HepG2 (cell line): ENCODE data around the gene ARL6IP4. TPM values are rescaled to one million over a fixed set of nuclear protein-coding genes. Genes with fewer than 3 reads are reported as not detected.

Experiments
- ARNT2 ChIP-seq: sonication (generic); formaldehyde crosslinking; IDR thresholded peaks from 2 replicates; pipeline ENCODE4 v1.8.0; 2022; ENCODE audit warnings: mild to moderate bottlenecking, low read depth, missing genetic modification reagents, moderate library complexity
- CBX1 ChIP-seq: IDR thresholded peaks from one replicate; pipeline ENCODE4 v1.6.1; 2016; ENCODE audit warnings: antibody characterized with exemption, low read depth
- DPF2 ChIP-seq: sonication (generic); formaldehyde crosslinking; IDR thresholded peaks from 2 replicates; pipeline ENCODE4 v1.4.0; 2020; ENCODE audit warnings: mild to moderate bottlenecking, low read depth, missing genetic modification reagents, borderline replicate concordance
- E2F5 ChIP-seq: sonication (generic); formaldehyde crosslinking; conservative IDR thresholded peaks from 2 replicates; pipeline ENCODE4 v1.4.0; 2020; ENCODE audit warnings: missing genetic modification reagents
- HMG20B ChIP-seq: conservative IDR thresholded peaks from 2 replicates; pipeline ENCODE4 v1.6.1; 2016; ENCODE audit warnings: missing genetic modification reagents, missing compliant biosample characterization
- KDM3A ChIP-seq: IDR thresholded peaks from 2 replicates; pipeline ENCODE4 v1.6.1; 2018; ENCODE audit warnings: low read depth, missing compliant biosample characterization
- MIER3 ChIP-seq: IDR thresholded peaks from 2 replicates; pipeline ENCODE4 v1.6.1; 2016; ENCODE audit warnings: missing compliant biosample characterization, borderline replicate concordance
- PHB2 ChIP-seq: fragments of 450-650 bp; IDR thresholded peaks from 2 replicates; pipeline ENCODE4 v1.6.1; 2018; ENCODE audit not compliant: partially characterized antibody
- POLR2AphosphoS2 ChIP-seq: IDR thresholded peaks from 2 replicates; pipeline ENCODE4 v1.6.1; 2011; ENCODE audit warnings: low read depth, low read length, improper control_type of control experiment
- REPIN1 ChIP-seq: sonication (generic); formaldehyde crosslinking; IDR thresholded peaks from 2 replicates; pipeline ENCODE4 v1.8.0; 2022; ENCODE audit warnings: missing genetic modification reagents, low read depth, mild to moderate bottlenecking, borderline replicate concordance
- SALL1 ChIP-seq: sonication (generic); formaldehyde crosslinking; IDR thresholded peaks from 2 replicates; pipeline ENCODE4 v1.8.0; 2022; ENCODE audit warnings: mild to moderate bottlenecking, missing genetic modification reagents
- STAG1 ChIP-seq: sonication (generic); formaldehyde crosslinking; IDR thresholded peaks from 2 replicates; pipeline ENCODE4 v1.4.0; 2020; ENCODE audit warnings: missing genetic modification reagents
- ZBTB4 ChIP-seq: sonication (generic); formaldehyde crosslinking; IDR thresholded peaks from 2 replicates; pipeline ENCODE4 v1.4.0; 2020; ENCODE audit warnings: missing genetic modification reagents, mild to moderate bottlenecking, borderline replicate concordance
- ZBTB7A ChIP-seq: sonication (generic); formaldehyde crosslinking; IDR thresholded peaks from 2 replicates; pipeline ENCODE4 v1.8.0; 2022; ENCODE audit warnings: mild to moderate bottlenecking, missing genetic modification reagents
- ZFP91 ChIP-seq: sonication (generic); formaldehyde crosslinking; IDR thresholded peaks from 2 replicates; pipeline ENCODE4 v1.9.0; 2022; ENCODE audit warnings: missing genetic modification reagents, mild to moderate bottlenecking, borderline replicate concordance
- ZNF121 ChIP-seq: sonication (generic); formaldehyde crosslinking; IDR thresholded peaks from 2 replicates; pipeline ENCODE4 v1.5.0; 2020; ENCODE audit warnings: mild to moderate bottlenecking, missing genetic modification reagents
- ZNF138 ChIP-seq: sonication (generic); formaldehyde crosslinking; IDR thresholded peaks from 2 replicates; pipeline ENCODE4 v1.5.0; 2020; ENCODE audit warnings: mild to moderate bottlenecking, low read depth, missing genetic modification reagents
- ZNF225 ChIP-seq: sonication (generic); formaldehyde crosslinking; IDR thresholded peaks from 2 replicates; pipeline ENCODE4 v1.4.0; 2020; ENCODE audit warnings: mild to moderate bottlenecking, missing genetic modification reagents
- ZNF484 ChIP-seq: sonication (generic); formaldehyde crosslinking; IDR thresholded peaks from 2 replicates; pipeline ENCODE4 v1.5.1; 2020; ENCODE audit warnings: mild to moderate bottlenecking, low read depth, missing genetic modification reagents, borderline replicate concordance
- ZNF501 ChIP-seq: sonication (generic); formaldehyde crosslinking; IDR thresholded peaks from 2 replicates; pipeline ENCODE4 v1.5.1; 2020; ENCODE audit warnings: mild to moderate bottlenecking, moderate library complexity, missing genetic modification reagents
- polyA plus RNA-seq, 8 experiments: library from polyadenylated mRNA; depleted of rRNA in 3 of 8; stranded (reverse) in 7 of 8; unstranded in 1 of 8; fragments of >200 nt; fragmentation: Illumina TruSeq in 4 of 8; extraction: Trizol in 4 of 8; gene quantifications; 2 replicates each; pipeline versions ENCODE4 v1.2.1 to v1.2.3, GENCODE V29; 2011 to 2016; ENCODE audit warnings: low read depth in 4 of 8, missing spikeins in 1 of 8, mixed read lengths in 1 of 8; ENCODE audit not compliant: insufficient read depth in 1 of 8
- total RNA-seq, 5 experiments: library from RNA; depleted of rRNA; stranded (reverse); fragments of >200 nt; fragmentation: Illumina TruSeq; extraction: Trizol; gene quantifications; 2 replicates each; pipeline ENCODE4 v1.2.3, GENCODE V29; 2016; ENCODE audit warnings: low read depth in 1 of 5
- TF ChIP-seq, protein P1 (sequence below): sonication (generic); formaldehyde crosslinking; IDR thresholded peaks from 2 replicates; pipeline ENCODE4 v1.5.0; 2020; ENCODE audit warnings: mild to moderate bottlenecking, missing genetic modification reagents

ARL6IP4 gene
- total and polyA plus RNA-seq, 2 of the 13 experiments (the other 11 are each of a cell fraction or from before 2014, with no cell fraction given), result 155 to 220 TPM

DNA sequence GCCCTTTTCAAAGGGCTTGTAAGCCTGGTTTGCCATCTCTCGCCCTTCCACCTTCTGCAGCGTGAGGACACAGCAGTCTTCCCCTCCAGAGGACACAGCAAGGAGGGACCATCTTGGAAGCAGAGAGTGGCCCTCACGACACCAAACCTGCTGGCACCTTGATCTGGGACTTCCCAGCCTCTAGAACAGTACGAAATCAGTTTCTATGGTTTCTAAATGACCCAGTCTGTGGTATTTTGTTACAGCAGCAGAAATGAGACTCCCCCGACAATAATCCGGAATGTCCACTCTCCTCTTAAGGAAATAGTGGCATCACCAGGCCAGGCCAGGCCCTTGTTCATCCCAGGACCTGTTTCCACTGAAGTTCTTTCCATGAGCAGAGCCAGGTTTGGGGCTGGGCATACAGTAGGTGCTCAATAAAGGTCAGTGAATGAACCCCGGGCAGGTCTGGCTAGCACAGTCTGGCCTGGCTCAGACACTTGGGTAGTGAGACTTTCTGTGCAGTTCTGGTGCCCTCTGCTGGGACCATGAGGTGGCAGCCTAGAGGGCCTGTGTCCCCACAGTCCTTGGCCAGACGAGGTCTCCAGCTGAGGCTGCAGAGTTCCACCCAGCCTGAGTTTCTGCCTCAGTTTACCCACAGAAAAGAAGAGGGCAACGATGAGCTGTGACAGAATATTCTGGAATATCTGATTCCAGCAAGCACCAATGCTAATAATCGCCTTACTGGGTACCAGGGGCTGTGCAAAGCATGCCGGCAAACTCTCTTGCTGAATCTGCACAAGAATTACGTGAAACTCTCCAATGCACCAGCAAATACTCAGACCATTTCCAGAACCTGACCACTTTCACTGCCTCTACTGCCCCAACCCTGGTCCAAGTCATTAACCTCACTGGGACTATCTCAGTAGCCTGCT, 28.2 kb upstream of the ARL6IP4 start (continued):
- TF ChIP-seq, protein P1, sequence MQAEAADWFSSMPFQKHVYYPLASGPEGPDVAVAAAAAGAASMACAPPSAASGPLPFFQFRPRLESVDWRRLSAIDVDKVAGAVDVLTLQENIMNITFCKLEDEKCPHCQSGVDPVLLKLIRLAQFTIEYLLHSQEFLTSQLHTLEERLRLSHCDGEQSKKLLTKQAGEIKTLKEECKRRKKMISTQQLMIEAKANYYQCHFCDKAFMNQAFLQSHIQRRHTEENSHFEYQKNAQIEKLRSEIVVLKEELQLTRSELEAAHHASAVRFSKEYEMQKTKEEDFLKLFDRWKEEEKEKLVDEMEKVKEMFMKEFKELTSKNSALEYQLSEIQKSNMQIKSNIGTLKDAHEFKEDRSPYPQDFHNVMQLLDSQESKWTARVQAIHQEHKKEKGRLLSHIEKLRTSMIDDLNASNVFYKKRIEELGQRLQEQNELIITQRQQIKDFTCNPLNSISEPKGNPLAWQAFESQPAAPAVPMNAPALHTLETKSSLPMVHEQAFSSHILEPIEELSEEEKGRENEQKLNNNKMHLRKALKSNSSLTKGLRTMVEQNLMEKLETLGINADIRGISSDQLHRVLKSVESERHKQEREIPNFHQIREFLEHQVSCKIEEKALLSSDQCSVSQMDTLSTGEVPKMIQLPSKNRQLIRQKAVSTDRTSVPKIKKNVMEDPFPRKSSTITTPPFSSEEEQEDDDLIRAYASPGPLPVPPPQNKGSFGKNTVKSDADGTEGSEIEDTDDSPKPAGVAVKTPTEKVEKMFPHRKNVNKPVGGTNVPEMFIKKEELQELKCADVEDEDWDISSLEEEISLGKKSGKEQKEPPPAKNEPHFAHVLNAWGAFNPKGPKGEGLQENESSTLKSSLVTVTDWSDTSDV (CRISPR knock-in tag), result no peak
- 0 out of 2 replicates have a peak, but pooled peaks have one; percentile 49 for TF ChIP-seq KDM3A (CRISPR knock-in tag)
- no peak for TF ChIP-seq ZNF225 (CRISPR knock-in tag)
- TF ChIP-seq REPIN1 (CRISPR knock-in tag), result peak; percentile 54; the same call in 1 of the 2 replicates
- no peak for TF ChIP-seq ZNF484 (CRISPR knock-in tag)
- TF ChIP-seq ARNT2, result no peak
- TF ChIP-seq ZNF138 (CRISPR knock-in tag), result no peak
- 0 out of 2 replicates have a peak, but pooled peaks have one; percentile 32 for TF ChIP-seq E2F5 (CRISPR knock-in tag)
- TF ChIP-seq ZNF121 (CRISPR knock-in tag), result 0 out of 2 replicates have a peak, but pooled peaks have one; percentile 34
- TF ChIP-seq ZBTB4 (CRISPR knock-in tag), result no peak
- TF ChIP-seq SALL1 (CRISPR knock-in tag), result peak; percentile 61
- no peak for TF ChIP-seq ZBTB7A
- TF ChIP-seq CBX1, result no peak
- 0 out of 2 replicates have a peak, but pooled peaks have one; percentile 67 for TF ChIP-seq MIER3 (CRISPR knock-in tag)
- TF ChIP-seq POLR2AphosphoS2, result no peak
- TF ChIP-seq DPF2 (CRISPR knock-in tag), result no peak
- no peak for TF ChIP-seq HMG20B (CRISPR knock-in tag)
- no peak for TF ChIP-seq PHB2
- TF ChIP-seq STAG1 (CRISPR knock-in tag), result peak; percentile 99
- TF ChIP-seq ZFP91 (CRISPR knock-in tag), result peak; percentile 66
- no peak for TF ChIP-seq ZNF501 (CRISPR knock-in tag)
